ENCODE data around the gene SPRYD7. TPM values are rescaled to one million over a fixed set of nuclear protein-coding genes. Genes with fewer than 3 reads are reported as not detected.

Gene SPRYD7
- total RNA-seq, 1 donor: 9.1 TPM

GRCh38 chr13:49914947-49915346, 21.2 kb downstream of the SPRYD7 start:
- no peak overlapping the region for H3K4me3 ChIP-seq (ENCODE audit: low read depth, low read length)
- no peak for TF ChIP-seq CTCF (IDR thresholded peaks at IDR 0.05; ENCODE audit: insufficient read depth, low read depth, low read length)
- DNase-seq (ENCODE audit: low read depth): no peak

GRCh38 chr13:49908637-49909036, 27.5 kb downstream of the SPRYD7 start:
- H3K4me3 ChIP-seq (ENCODE audit: low read depth, low read length): no peak overlapping the region
- TF ChIP-seq CTCF (IDR thresholded peaks at IDR 0.05; ENCODE audit: insufficient read depth, low read depth, low read length): no peak
- no peak for DNase-seq (ENCODE audit: low read depth)

GRCh38 chr13:49904729-49905456, 31.2 kb downstream of the SPRYD7 start:
- H3K4me3 ChIP-seq (ENCODE audit: low read depth, low read length): no peak overlapping the region
- TF ChIP-seq CTCF (IDR thresholded peaks at IDR 0.05; ENCODE audit: insufficient read depth, low read depth, low read length): no peak
- DNase-seq (ENCODE audit: low read depth): no peak

- DNase-seq (ENCODE audit: low read depth): no peak
- no peak overlapping the region for H3K4me3 ChIP-seq (ENCODE audit: low read depth, low read length)
- no peak for TF ChIP-seq CTCF (IDR thresholded peaks at IDR 0.05; ENCODE audit: insufficient read depth, low read depth, low read length)
Measured at GRCh38 chr13:49898792-49899191, 37.3 kb downstream of the SPRYD7 start.

GRCh38 chr13:49897713-49898112, 38.4 kb downstream of the SPRYD7 start:
- H3K4me3 ChIP-seq (ENCODE audit: low read depth, low read length): no peak overlapping the region
- DNase-seq (ENCODE audit: low read depth): no peak
- no peak for TF ChIP-seq CTCF (IDR thresholded peaks at IDR 0.05; ENCODE audit: insufficient read depth, low read depth, low read length)

- DNase-seq (ENCODE audit: low read depth): no peak
- no peak for TF ChIP-seq CTCF (IDR thresholded peaks at IDR 0.05; ENCODE audit: insufficient read depth, low read depth, low read length)
- H3K4me3 ChIP-seq (ENCODE audit: low read depth, low read length): no peak overlapping the region
Measured at GRCh38 chr13:49895826-49896225, 40.3 kb downstream of the SPRYD7 start.

GRCh38 chr13:49893591-49893990, 42.5 kb downstream of the SPRYD7 start:
- DNase-seq (ENCODE audit: low read depth): no peak
- H3K4me3 ChIP-seq (ENCODE audit: low read depth, low read length): no peak overlapping the region
- no peak for TF ChIP-seq CTCF (IDR thresholded peaks at IDR 0.05; ENCODE audit: insufficient read depth, low read depth, low read length)
